Calu3 (cell line): ENCODE results near the gene TAGAP. TPM values are rescaled to one million over a fixed set of nuclear protein-coding genes. Genes with fewer than 3 reads are reported as not detected.

Experiments used
- BruUV-seq: library from RNA; stranded (reverse); fragments of 400-500 nt; replicated peaks from 2 replicates; lab custom pipeline; 2021; lab: Mats Ljungman, UMichigan
- CTCF ChIA-PET: fragments of 300-600 bp; sonication (Branson Sonifier 250); formaldehyde crosslinking; loops from one replicate; lab custom pipeline; 2022; ENCODE audit warnings: antibody characterized with exemption; lab: Charles Lee
- DNase-seq: peaks from one replicate; pipeline ENCODE4 v3.0.0; 2022
- H3K27ac Mint-ChIP-seq: one replicate; pipeline ENCODE4 v1.8.0; 2022; ENCODE audit warnings: mixed read lengths; ENCODE audit not compliant: unreplicated experiment
- H3K27me3 Mint-ChIP-seq: one replicate; pipeline ENCODE4 v1.8.0; 2022; ENCODE audit warnings: mixed read lengths; ENCODE audit not compliant: unreplicated experiment
- H3K36me3 Mint-ChIP-seq: one replicate; pipeline ENCODE4 v1.8.0; 2022; ENCODE audit warnings: mild to moderate bottlenecking, moderate library complexity, mixed read lengths; ENCODE audit not compliant: insufficient read depth, unreplicated experiment
- H3K4me1 Mint-ChIP-seq: one replicate; pipeline ENCODE4 v1.8.0; 2022; ENCODE audit warnings: mild to moderate bottlenecking, low read depth, mixed read lengths; ENCODE audit not compliant: unreplicated experiment
- H3K4me3 Mint-ChIP-seq: one replicate; pipeline ENCODE4 v1.8.0; 2022; ENCODE audit warnings: mild to moderate bottlenecking, low read depth, moderate library complexity, mixed read lengths; ENCODE audit not compliant: unreplicated experiment
- H3K9me3 Mint-ChIP-seq: one replicate; pipeline ENCODE4 v1.8.0; 2022; ENCODE audit warnings: low read depth, mixed read lengths; ENCODE audit not compliant: unreplicated experiment
- CTCF ChIP-seq: fragments of 200-600 bp; IDR thresholded peaks from one replicate; pipeline ENCODE4 v1.8.0; 2022; ENCODE audit warnings: antibody characterized with exemption; ENCODE audit not compliant: unreplicated experiment
- intact Hi-C: fragments of 100-400 bp; cut with micrococcal nuclease; formaldehyde crosslinking; loops from one replicate; pipeline ENCODE4 v1.10.0; 2022; ENCODE audit not compliant: unreplicated experiment
- total RNA-seq: library from RNA; stranded (reverse); gene quantifications from 2 replicates; pipeline ENCODE4 v1.2.3, GENCODE V29; 2022

The TAGAP gene
- total RNA-seq, 1 experiment from 2014 or later: 0.17 TPM

DNA sequence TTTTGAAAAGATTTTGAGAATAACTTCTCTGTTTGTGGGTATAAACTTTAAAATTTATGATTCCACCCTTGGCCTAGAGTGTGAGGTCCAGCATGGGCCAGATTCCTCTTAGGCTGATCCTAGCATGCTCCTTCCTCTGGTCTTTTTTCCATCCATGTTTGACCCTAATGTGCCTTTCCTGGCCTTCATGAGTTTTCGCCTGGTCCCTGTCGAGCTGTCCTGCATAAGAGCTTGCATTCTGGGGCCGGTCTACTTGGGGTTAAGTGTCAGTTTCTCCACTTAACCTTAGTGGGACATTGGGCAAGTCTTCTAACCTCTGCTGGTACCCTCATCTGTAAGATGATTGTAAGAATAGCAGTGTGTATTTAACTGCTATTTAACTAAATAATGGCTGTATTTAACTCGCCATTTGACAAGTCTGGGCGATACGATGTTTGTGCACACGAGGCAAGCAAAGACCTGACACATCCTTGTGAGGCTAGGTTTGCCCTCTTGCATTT lies 40.7 kb upstream of the TAGAP start:
- CTCF ChIA-PET: no interaction called here
- H3K27ac Mint-ChIP-seq: no peak overlapping the region

DNA sequence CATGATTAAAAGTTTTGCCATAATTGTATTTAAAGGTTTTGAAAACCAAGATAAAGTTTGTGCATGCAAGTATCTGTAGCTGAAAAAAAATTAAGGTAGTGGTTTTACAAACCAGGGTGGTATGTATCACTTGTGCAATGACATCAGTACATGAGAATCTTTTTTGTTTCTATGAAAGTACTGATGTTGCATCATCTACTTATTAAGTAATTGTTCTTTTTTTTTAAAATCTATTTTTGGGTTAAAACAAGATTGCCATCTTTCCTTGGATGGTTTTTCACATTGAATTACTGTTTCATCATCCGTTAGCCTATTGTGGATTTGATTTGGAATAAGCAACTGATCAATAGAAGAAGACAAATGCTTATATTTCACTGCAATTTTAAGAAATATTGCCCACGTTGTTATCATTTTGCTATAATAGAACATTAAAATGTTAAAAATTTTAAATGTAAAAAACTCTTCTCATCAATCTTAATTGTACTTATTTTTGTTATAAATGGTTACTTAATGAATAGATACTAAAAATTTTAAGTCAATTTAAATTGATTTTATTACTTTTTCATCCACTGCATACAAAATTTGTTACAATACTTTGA lies 39.8 kb upstream of the TAGAP start:
- no peaks in the 10 kb centered on the region for H3K9me3 Mint-ChIP-seq
- no peak for TF ChIP-seq CTCF
- intact Hi-C loops: no loop called here
- CTCF ChIA-PET: no interaction called here
- no peaks in the 10 kb centered on the region for H3K36me3 Mint-ChIP-seq
- no TSS peak for BruUV-seq
- no peak overlapping the region for H3K4me3 Mint-ChIP-seq
- DNase-seq: no peak
- H3K4me1 Mint-ChIP-seq: no peaks in the 10 kb centered on the region
- H3K27me3 Mint-ChIP-seq: peaks cover 29% of the 10 kb centered on the region
- no peak overlapping the region for H3K27ac Mint-ChIP-seq

More for the DNA sequence above, 40.7 kb upstream of the TAGAP start:
- no peak for DNase-seq
- no peak overlapping the region for H3K4me3 Mint-ChIP-seq
- H3K4me1 Mint-ChIP-seq: no peaks in the 10 kb centered on the region
- no peak for TF ChIP-seq CTCF
- no TSS peak for BruUV-seq
- no peaks in the 10 kb centered on the region for H3K9me3 Mint-ChIP-seq
- no peaks in the 10 kb centered on the region for H3K36me3 Mint-ChIP-seq
- intact Hi-C loops: no loop called here
- H3K27me3 Mint-ChIP-seq: peaks cover 32% of the 10 kb centered on the region

DNA sequence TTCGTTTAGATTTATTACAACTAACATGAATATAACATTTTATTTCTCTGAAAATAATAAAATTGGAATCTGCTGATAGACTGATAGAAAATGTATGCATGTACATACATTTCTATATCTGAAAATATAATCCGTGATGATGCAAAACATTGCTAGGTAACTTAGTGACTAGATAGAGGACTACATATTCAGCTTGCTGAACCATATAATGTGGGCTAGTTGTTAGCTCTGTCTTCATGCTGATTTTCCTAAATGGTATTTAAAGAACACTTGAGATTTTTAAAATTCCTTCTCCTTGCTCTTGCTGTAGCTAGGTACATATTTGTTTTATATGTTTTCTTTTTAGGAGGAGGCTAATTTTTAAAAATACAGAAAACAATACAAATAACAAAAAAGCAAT lies 38.4 kb upstream of the TAGAP start:
- Mint-ChIP-seq H3K27ac (no peak overlapping the region), H3K4me3 (no peak overlapping the region), H3K4me1 (no peaks in the 10 kb centered on the region), H3K9me3 (no peaks in the 10 kb centered on the region), H3K27me3 (peaks cover 36% of the 10 kb centered on the region), H3K36me3 (no peaks in the 10 kb centered on the region)
- no TSS peak for BruUV-seq
- CTCF ChIA-PET: interaction anchor here (0.6 kb wide), 1 partner anchor 13 kb away, joined by 4 read pairs; no protein-coding TSS in a partner anchor
- no peak for DNase-seq
- no peak for TF ChIP-seq CTCF
- intact Hi-C loops: no loop called here

GRCh38 chr6:159082039-159082815 lies 37.4 kb upstream of the TAGAP start:
- H3K4me1 Mint-ChIP-seq: no peaks in the 10 kb centered on the region
- no peaks in the 10 kb centered on the region for H3K36me3 Mint-ChIP-seq
- BruUV-seq: no TSS peak
- intact Hi-C loops: no loop called here
- H3K4me3 Mint-ChIP-seq: no peak overlapping the region
- H3K27me3 Mint-ChIP-seq: peaks cover 45% of the 10 kb centered on the region
- H3K9me3 Mint-ChIP-seq: no peaks in the 10 kb centered on the region
- TF ChIP-seq CTCF: no peak
- DNase-seq: no peak
- H3K27ac Mint-ChIP-seq: no peak overlapping the region
- CTCF ChIA-PET: no interaction called here
